Body of pancreas (tissue), 4 donors: Measurements from ENCODE around the gene MAP1S. TPM values are rescaled to one million over a fixed set of nuclear protein-coding genes. Genes with fewer than 3 reads are reported as not detected.

ENCODE experiments used
- ATAC-seq: fragments of 150-250 bp; one replicate; pipeline ENCODE4 v1.9.1; 2016
- DNase-seq, 4 donors: peaks; one replicate each; pipeline ENCODE4 v3.0.0-alpha.2; 2019
- H3K27ac ChIP-seq, 4 donors: fragments of 200-600 bp; sonication (generic); 1 replicate in 3 of 4; 2 replicates in 1 of 4; pipeline versions ENCODE4 v1.5.1 to v1.6.1; 2016 to 2019; ENCODE audit warnings: mild to moderate bottlenecking in 1 of 4, mixed read lengths in 1 of 4, moderate library complexity in 1 of 4
- H3K27me3 ChIP-seq, 2 donors: fragments of 200-600 bp; sonication (generic); one replicate each; pipeline ENCODE4 v1.6.0; 2016; ENCODE audit warnings: mild to moderate bottlenecking in 1 of 2
- H3K36me3 ChIP-seq, 2 donors: fragments of 200-600 bp; sonication (generic); replicated peaks in 1 of 2; 2 replicates each; pipeline ENCODE4 v1.5.1; 2016; ENCODE audit warnings: low read depth in 2 of 2; ENCODE audit not compliant: insufficient read depth in 1 of 2
- H3K4me1 ChIP-seq: fragments of 200-600 bp; sonication (generic); one replicate; pipeline ENCODE4 v1.6.0; 2016
- H3K4me3 ChIP-seq, 2 donors: fragments of 200-600 bp; sonication (generic); 1 replicate in 1 of 2; 2 replicates in 1 of 2; pipeline ENCODE4 v1.5.1; 2016 to 2019
- H3K9me3 ChIP-seq, 3 donors: fragments of 200-600 bp; sonication (generic); 1 replicate in 2 of 3; 2 replicates in 1 of 3; pipeline ENCODE4 v1.5.1; 2016
- CTCF ChIP-seq, 7 experiments: fragments of 450-650 bp in 4 of 7; fragments of 200-600 bp in 3 of 7; sonication (generic) in 3 of 7; IDR thresholded peaks; one replicate each; pipeline ENCODE4 v1.5.1; 2016 to 2019; ENCODE audit warnings: antibody characterized with exemption in 7 of 7
- POLR2A ChIP-seq, 3 donors: fragments of 450-650 bp; IDR thresholded peaks; one replicate each; pipeline ENCODE4 v1.6.1; 2016; ENCODE audit warnings: antibody characterized with exemption in 3 of 3, mild to moderate bottlenecking in 2 of 3
- WGBS, 2 donors: methylation state at CpG; one replicate each; pipeline ENCODE4 v1.1.5; 2017; 5-methylcytosine and 5-hydroxymethylcytosine counted together
- intact Hi-C: fragments of 100-400 bp; cut with DNase I; formaldehyde crosslinking; loops from one replicate; pipeline ENCODE4 v1.15.1; 2023
- total RNA-seq, 2 donors: library from RNA; depleted of rRNA; stranded (reverse); fragments of >200 nt; gene quantifications; one replicate each; pipeline ENCODE4 v1.1.0, GENCODE V29; 2016

Gene MAP1S
- total RNA-seq, 2 donors from 2014 or later: 37.1 to 53.4 TPM

- Histone ChIP-seq H3K36me3 (no peaks in the 10 kb centered on the region), H3K27me3 (no peaks in the 10 kb centered on the region), H3K9me3 (no peaks in the 10 kb centered on the region), H3K4me1 (peaks cover 13% of the 10 kb centered on the region), H3K27ac (no peak overlapping the region), H3K4me3 (peak overlapping the region in 1 of 2 donors; percentile 10)
- DNase-seq (peak; percentile 91 to 96 (median 94)), ATAC-seq (peak; percentile 100)
- TF ChIP-seq POLR2A (IDR thresholded peaks at IDR 0.05) (no peak), CTCF (IDR thresholded peaks at IDR 0.05) (no peak)
- intact Hi-C loops: no loop called here
- 7 to 55% methylated on average over 4 to 66 of the region's 75 CpGs for WGBS, 2 donors
Measured at GRCh38 chr19:17747205-17748098, 28.2 kb downstream of the MAP1S start.

- no peak for ATAC-seq
- intact Hi-C loops: no loop called here
- no peak overlapping the region for H3K27ac ChIP-seq
- no peak for DNase-seq
- no peaks in the 10 kb centered on the region for H3K9me3 ChIP-seq
- H3K27me3 ChIP-seq: no peaks in the 10 kb centered on the region
- no peaks in the 10 kb centered on the region for H3K36me3 ChIP-seq
- no peak for TF ChIP-seq CTCF (IDR thresholded peaks at IDR 0.05)
- no peak for TF ChIP-seq POLR2A (IDR thresholded peaks at IDR 0.05)
- H3K4me1 ChIP-seq: peaks cover 13% of the 10 kb centered on the region
- WGBS, 2 donors: 65 to 78% methylated on average over 6 of the region's 6 CpGs
- H3K4me3 ChIP-seq: no peak overlapping the region
Measured at GRCh38 chr19:17748884-17749638, 29.8 kb downstream of the MAP1S start.

- TF ChIP-seq POLR2A (IDR thresholded peaks at IDR 0.05): no peak
- no peak for TF ChIP-seq CTCF (IDR thresholded peaks at IDR 0.05)
- intact Hi-C loops: no loop called here
- Histone ChIP-seq H3K27ac (no peak overlapping the region), H3K4me3 (no peak overlapping the region), H3K4me1 (peaks cover 13% of the 10 kb centered on the region), H3K36me3 (no peaks in the 10 kb centered on the region), H3K27me3 (no peaks in the 10 kb centered on the region), H3K9me3 (no peaks in the 10 kb centered on the region)
- 17 to 22% methylated on average over 8 of the region's 8 CpGs for WGBS, 2 donors
- DNase-seq (no peak), ATAC-seq (no peak)
Measured at GRCh38 chr19:17749912-17750317, 30.6 kb downstream of the MAP1S start.

- H3K4me3 ChIP-seq: no peak within 1 kb of the TSS
- no peaks in the 10 kb centered on the region for H3K27me3 ChIP-seq
- H3K4me1 ChIP-seq: peaks cover 13% of the 10 kb centered on the region
- ATAC-seq (no peak), DNase-seq (peak in 2 of 4 donors; percentile 27 to 55)
- H3K9me3 ChIP-seq: no peaks in the 10 kb centered on the region
- 45 to 64% methylated on average over 8 to 21 of the region's 28 CpGs for WGBS, 2 donors
- no peaks in the 10 kb centered on the region for H3K36me3 ChIP-seq
- peak within 1 kb of the TSS in 1 of 4 donors; percentile 29 for H3K27ac ChIP-seq
- intact Hi-C loops: no loop called here
- TF ChIP-seq POLR2A (IDR thresholded peaks at IDR 0.05) (no peak), CTCF (IDR thresholded peaks at IDR 0.05) (no peak)
Measured at GRCh38 chr19:17751103-17751911, 32.0 kb downstream of the MAP1S start, which contains the start of gene FCHO1. Gene FCHO1 (plus strand): TSS chr19:17751477. CDS start chr19:17755165, 3,688 bp downstream.
